HepG2 (cell line): ENCODE results near the gene PRDX2. TPM values are rescaled to one million over a fixed set of nuclear protein-coding genes. Genes with fewer than 3 reads are reported as not detected.

ENCODE experiments used
- CHCHD3 ChIP-seq: sonication (generic); formaldehyde crosslinking; IDR thresholded peaks from 2 replicates; pipeline ENCODE4 v1.8.0; 2022; ENCODE audit warnings: mild to moderate bottlenecking, missing genetic modification reagents, moderate library complexity
- CSRNP2 ChIP-seq: sonication (generic); formaldehyde crosslinking; conservative IDR thresholded peaks from 2 replicates; pipeline ENCODE4 v1.8.0; 2022; ENCODE audit warnings: low read depth, missing genetic modification reagents
- EHMT2 ChIP-seq: fragments of 200-600 bp; sonication (generic); IDR thresholded peaks from 2 replicates; pipeline ENCODE4 v1.7.0; 2017; ENCODE audit warnings: antibody characterized with exemption, low read depth, low read length, borderline replicate concordance
- FLYWCH1 ChIP-seq: sonication (generic); formaldehyde crosslinking; IDR thresholded peaks from 2 replicates; pipeline ENCODE4 v1.8.1; 2023; ENCODE audit warnings: mild to moderate bottlenecking, missing genetic modification reagents
- FOXK1 ChIP-seq: sonication (generic); formaldehyde crosslinking; IDR thresholded peaks from 2 replicates; pipeline ENCODE4 v1.4.0; 2020; ENCODE audit warnings: low read depth, missing genetic modification reagents, borderline replicate concordance
- KLF11 ChIP-seq: IDR thresholded peaks from 2 replicates; pipeline ENCODE4 v1.6.1; 2016; ENCODE audit warnings: missing compliant biosample characterization
- KLF16 ChIP-seq, 2 experiments: sonication (generic) in 1 of 2; formaldehyde crosslinking in 1 of 2; IDR thresholded peaks; 2 replicates each; pipeline versions ENCODE4 v1.6.1 to v1.8.0; 2016 to 2023; ENCODE audit warnings: missing genetic modification reagents in 2 of 2, missing compliant biosample characterization in 1 of 2
- NFYB ChIP-seq: sonication (generic); formaldehyde crosslinking; IDR thresholded peaks from 2 replicates; pipeline ENCODE4 v1.4.0; 2020; ENCODE audit warnings: missing genetic modification reagents
- PHF20 ChIP-seq: sonication (generic); formaldehyde crosslinking; IDR thresholded peaks from 2 replicates; pipeline ENCODE4 v1.5.0; 2020; ENCODE audit warnings: mild to moderate bottlenecking, missing genetic modification reagents
- SAP130 ChIP-seq: IDR thresholded peaks from 2 replicates; pipeline ENCODE4 v1.6.1; 2016; ENCODE audit warnings: low read depth
- SP2 ChIP-seq: sonication (generic); formaldehyde crosslinking; IDR thresholded peaks from 2 replicates; pipeline ENCODE4 v1.5.1; 2020; ENCODE audit warnings: mild to moderate bottlenecking, missing genetic modification reagents
- THRA ChIP-seq: sonication (generic); formaldehyde crosslinking; IDR thresholded peaks from 2 replicates; pipeline ENCODE4 v1.4.0; 2020; ENCODE audit warnings: missing genetic modification reagents, borderline replicate concordance
- YEATS2 ChIP-seq: sonication (generic); formaldehyde crosslinking; IDR thresholded peaks from 2 replicates; pipeline ENCODE4 v1.4.0; 2020; ENCODE audit warnings: missing genetic modification reagents, borderline replicate concordance
- ZFP62 ChIP-seq: sonication (generic); formaldehyde crosslinking; IDR thresholded peaks from 2 replicates; pipeline ENCODE4 v1.4.0; 2020; ENCODE audit warnings: missing genetic modification reagents
- ZNF124 ChIP-seq: sonication (generic); formaldehyde crosslinking; IDR thresholded peaks from 2 replicates; pipeline ENCODE4 v1.4.0; 2020; ENCODE audit warnings: missing genetic modification reagents
- ZNF160 ChIP-seq: sonication (generic); formaldehyde crosslinking; IDR thresholded peaks from 2 replicates; pipeline ENCODE4 v1.8.0; 2022; ENCODE audit warnings: mild to moderate bottlenecking, inconsistent platforms, missing genetic modification reagents
- ZNF253 ChIP-seq: sonication (generic); formaldehyde crosslinking; IDR thresholded peaks from 2 replicates; pipeline ENCODE4 v1.8.0; 2022; ENCODE audit warnings: mild to moderate bottlenecking, missing genetic modification reagents, borderline replicate concordance
- ZNF264 ChIP-seq: sonication (generic); formaldehyde crosslinking; IDR thresholded peaks from 2 replicates; pipeline ENCODE4 v1.4.0; 2020; ENCODE audit warnings: missing genetic modification reagents
- ZNF441 ChIP-seq: sonication (generic); formaldehyde crosslinking; IDR thresholded peaks from 2 replicates; pipeline ENCODE4 v1.7.0; 2021; ENCODE audit warnings: missing genetic modification reagents, borderline replicate concordance
- ZNF691 ChIP-seq: sonication (generic); formaldehyde crosslinking; IDR thresholded peaks from 2 replicates; pipeline ENCODE4 v1.4.0; 2020; ENCODE audit warnings: missing genetic modification reagents, low read depth, mild to moderate bottlenecking, borderline replicate concordance
- ZNF761 ChIP-seq: sonication (generic); formaldehyde crosslinking; conservative IDR thresholded peaks from 2 replicates; pipeline ENCODE4 v1.4.0; 2020; ENCODE audit warnings: mild to moderate bottlenecking, missing genetic modification reagents
- ZNF766 ChIP-seq: sonication (generic); formaldehyde crosslinking; IDR thresholded peaks from 2 replicates; pipeline ENCODE4 v1.5.0; 2020; ENCODE audit warnings: missing genetic modification reagents, borderline replicate concordance
- ZSCAN25 ChIP-seq: sonication (generic); formaldehyde crosslinking; IDR thresholded peaks from 2 replicates; pipeline ENCODE4 v1.8.0; 2022; ENCODE audit warnings: mild to moderate bottlenecking, missing genetic modification reagents
- polyA plus RNA-seq, 8 experiments: library from polyadenylated mRNA; depleted of rRNA in 3 of 8; stranded (reverse) in 7 of 8; unstranded in 1 of 8; fragments of >200 nt; fragmentation: Illumina TruSeq in 4 of 8; extraction: Trizol in 4 of 8; gene quantifications; 2 replicates each; pipeline versions ENCODE4 v1.2.1 to v1.2.3, GENCODE V29; 2011 to 2016; ENCODE audit warnings: low read depth in 4 of 8, missing spikeins in 1 of 8, mixed read lengths in 1 of 8; ENCODE audit not compliant: insufficient read depth in 1 of 8
- total RNA-seq, 5 experiments: library from RNA; depleted of rRNA; stranded (reverse); fragments of >200 nt; fragmentation: Illumina TruSeq; extraction: Trizol; gene quantifications; 2 replicates each; pipeline ENCODE4 v1.2.3, GENCODE V29; 2016; ENCODE audit warnings: low read depth in 1 of 5
- TF ChIP-seq, protein P1 (sequence below): sonication (generic); formaldehyde crosslinking; IDR thresholded peaks from 2 replicates; pipeline ENCODE4 v1.4.0; 2020; ENCODE audit warnings: missing genetic modification reagents
- TF ChIP-seq, protein P2 (sequence below): IDR thresholded peaks from 2 replicates; pipeline ENCODE4 v1.6.1; 2016; ENCODE audit warnings: low read depth, control low read depth
- TF ChIP-seq, protein P3 (sequence below): IDR thresholded peaks from 2 replicates; pipeline ENCODE4 v1.6.1; 2012; ENCODE audit warnings: inconsistent platforms

PRDX2 gene
- total and polyA plus RNA-seq, 2 of the 13 experiments (the other 11 are each of a cell fraction or from before 2014, with no cell fraction given), result 218 to 381 TPM

GRCh38 chr19:12800923-12801465, 606 bp downstream of the PRDX2 start (continued):
- TF ChIP-seq, protein P1, sequence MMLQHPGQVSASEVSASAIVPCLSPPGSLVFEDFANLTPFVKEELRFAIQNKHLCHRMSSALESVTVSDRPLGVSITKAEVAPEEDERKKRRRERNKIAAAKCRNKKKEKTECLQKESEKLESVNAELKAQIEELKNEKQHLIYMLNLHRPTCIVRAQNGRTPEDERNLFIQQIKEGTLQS (CRISPR knock-in tag), result 0 out of 2 replicates have a peak, but pooled peaks have one; percentile 6
- no peak; the same call in 1 of the 2 replicates for TF ChIP-seq ZNF124 (CRISPR knock-in tag)
- TF ChIP-seq, protein P2, sequence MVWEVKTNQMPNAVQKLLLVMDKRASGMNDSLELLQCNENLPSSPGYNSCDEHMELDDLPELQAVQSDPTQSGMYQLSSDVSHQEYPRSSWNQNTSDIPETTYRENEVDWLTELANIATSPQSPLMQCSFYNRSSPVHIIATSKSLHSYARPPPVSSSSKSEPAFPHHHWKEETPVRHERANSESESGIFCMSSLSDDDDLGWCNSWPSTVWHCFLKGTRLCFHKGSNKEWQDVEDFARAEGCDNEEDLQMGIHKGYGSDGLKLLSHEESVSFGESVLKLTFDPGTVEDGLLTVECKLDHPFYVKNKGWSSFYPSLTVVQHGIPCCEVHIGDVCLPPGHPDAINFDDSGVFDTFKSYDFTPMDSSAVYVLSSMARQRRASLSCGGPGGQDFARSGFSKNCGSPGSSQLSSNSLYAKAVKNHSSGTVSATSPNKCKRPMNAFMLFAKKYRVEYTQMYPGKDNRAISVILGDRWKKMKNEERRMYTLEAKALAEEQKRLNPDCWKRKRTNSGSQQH (CRISPR knock-in tag), result no peak
- no peak for TF ChIP-seq FLYWCH1 (CRISPR knock-in tag)
- no peak for TF ChIP-seq ZSCAN25 (CRISPR knock-in tag)
- TF ChIP-seq SP2 (CRISPR knock-in tag), result no peak
- no peak for TF ChIP-seq NFYB (CRISPR knock-in tag)
- no peak; the same call in 1 of the 2 replicates for TF ChIP-seq SAP130 (CRISPR knock-in tag)
- TF ChIP-seq ZNF253, result no peak
- TF ChIP-seq ZNF264 (CRISPR knock-in tag), result no peak
- TF ChIP-seq KLF16 (CRISPR knock-in tag; IDR thresholded peaks at IDR 0.05), result no peak; a peak in 1 of 4 replicates
- no peak for TF ChIP-seq FOXK1 (CRISPR knock-in tag)
- no peak for TF ChIP-seq ZNF766 (CRISPR knock-in tag)
- TF ChIP-seq KLF11 (CRISPR knock-in tag), result peak; percentile 15; the same call in 1 of the 2 replicates
- TF ChIP-seq THRA (CRISPR knock-in tag), result no peak
- TF ChIP-seq YEATS2, result no peak
- TF ChIP-seq ZNF441 (CRISPR knock-in tag), result no peak
- TF ChIP-seq PHF20 (CRISPR knock-in tag), result 0 out of 2 replicates have a peak, but pooled peaks have one; percentile 13
- TF ChIP-seq ZNF761 (CRISPR knock-in tag), result no peak
- TF ChIP-seq, protein P3, sequence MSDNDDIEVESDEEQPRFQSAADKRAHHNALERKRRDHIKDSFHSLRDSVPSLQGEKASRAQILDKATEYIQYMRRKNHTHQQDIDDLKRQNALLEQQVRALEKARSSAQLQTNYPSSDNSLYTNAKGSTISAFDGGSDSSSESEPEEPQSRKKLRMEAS, result no peak
- no peak for TF ChIP-seq CSRNP2
- no peak for TF ChIP-seq ZNF160 (CRISPR knock-in tag)
- TF ChIP-seq ZNF691 (CRISPR knock-in tag), result 0 out of 2 replicates have a peak, but pooled peaks have one; percentile 12
- TF ChIP-seq ZFP62 (CRISPR knock-in tag), result no peak
- TF ChIP-seq EHMT2, result no peak
- no peak for TF ChIP-seq CHCHD3 (CRISPR knock-in tag)
